HG03378 (cell line): ENCODE results near the gene LIPG.
"Not testable (repeated sequence)": the region's sequence is repeated elsewhere in the genome, so short reads cannot be mapped to it uniquely, and the experiment has no call there.

Source experiments
- ATAC-seq: cut with Tn5 transposase; IDR thresholded peaks from one replicate; pipeline ENCODE4 v1.9.1; 2021; ENCODE audit warnings: mild to moderate bottlenecking, moderate library complexity; ENCODE audit not compliant: unreplicated experiment

The LIPG gene

DNA sequence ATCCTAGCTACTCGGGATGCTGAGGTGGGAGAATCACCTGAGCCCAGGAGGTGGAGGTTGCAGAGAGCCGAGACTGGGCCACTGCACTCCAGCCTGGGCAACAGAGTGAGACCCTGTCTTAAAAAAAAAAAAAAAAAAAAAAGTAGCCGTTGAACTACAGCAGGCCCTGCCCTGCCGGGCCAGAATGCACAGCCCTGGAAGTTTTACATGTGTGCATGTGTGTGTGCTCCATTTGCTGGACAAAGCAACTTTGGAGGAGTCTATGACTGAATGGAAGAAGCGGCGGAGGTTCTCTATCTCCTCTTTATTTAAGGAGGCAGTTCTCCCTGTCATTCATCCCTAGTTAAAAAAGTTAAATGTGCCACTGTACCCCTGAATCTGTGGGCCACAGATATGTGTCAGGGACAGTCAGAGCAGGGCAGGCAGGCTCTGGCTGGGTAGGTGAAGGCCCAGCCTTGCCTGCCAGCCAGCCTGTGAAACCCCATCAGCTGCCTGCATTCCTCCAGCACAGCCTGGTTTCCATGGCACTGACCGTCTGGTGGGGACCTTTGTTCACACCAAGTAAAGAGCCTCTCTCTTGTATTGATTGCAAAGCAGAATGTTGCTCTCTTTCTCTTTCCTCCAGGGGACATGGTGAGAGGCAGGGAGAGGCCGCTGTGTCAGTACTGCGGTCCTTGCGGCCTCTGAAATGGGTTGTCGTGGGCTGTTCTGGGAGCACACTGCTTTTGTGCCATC lies 10.9 kb downstream of the LIPG start:
- no peak for ATAC-seq

DNA sequence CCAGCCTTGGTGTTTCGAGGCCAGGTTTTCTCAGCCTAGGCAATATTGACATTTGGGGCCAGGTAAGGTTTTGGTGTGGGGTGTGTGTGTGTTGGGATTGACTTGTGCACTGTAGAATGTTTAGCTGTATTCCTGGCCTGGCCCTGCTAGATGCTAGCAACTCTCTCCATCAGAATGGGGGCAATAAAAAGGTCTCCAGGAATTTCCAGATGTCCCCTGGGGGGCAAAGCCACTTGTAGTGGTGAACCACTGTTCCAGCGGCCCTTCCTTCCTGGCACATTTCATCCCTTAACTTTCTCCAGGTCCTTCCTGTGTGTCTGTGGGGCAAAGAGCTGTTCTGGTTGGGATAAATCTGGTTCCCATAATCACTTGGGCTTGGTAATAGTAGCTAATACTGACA lies 12.0 kb downstream of the LIPG start:
- ATAC-seq, result no peak

DNA sequence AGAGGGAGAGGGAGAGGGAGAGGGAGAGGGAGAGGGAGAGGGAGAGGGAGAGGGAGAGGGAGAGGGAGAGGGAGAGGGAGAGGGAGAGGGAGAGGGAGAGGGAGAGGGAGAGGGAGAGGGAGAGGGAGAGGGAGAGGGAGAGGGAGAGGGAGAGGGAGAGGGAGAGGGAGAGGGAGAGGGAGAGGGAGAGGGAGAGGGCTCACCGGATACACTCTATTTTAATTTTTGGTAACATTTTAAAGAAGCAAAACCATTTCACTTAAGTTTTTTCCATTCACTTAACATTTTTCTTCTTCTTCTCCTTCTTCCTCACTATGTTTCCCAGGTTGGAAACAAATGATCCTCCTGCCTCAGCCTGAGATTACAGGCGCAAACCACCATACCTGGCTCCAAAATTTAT lies 17.2 kb downstream of the LIPG start:
- not testable (repeated sequence) for ATAC-seq

DNA sequence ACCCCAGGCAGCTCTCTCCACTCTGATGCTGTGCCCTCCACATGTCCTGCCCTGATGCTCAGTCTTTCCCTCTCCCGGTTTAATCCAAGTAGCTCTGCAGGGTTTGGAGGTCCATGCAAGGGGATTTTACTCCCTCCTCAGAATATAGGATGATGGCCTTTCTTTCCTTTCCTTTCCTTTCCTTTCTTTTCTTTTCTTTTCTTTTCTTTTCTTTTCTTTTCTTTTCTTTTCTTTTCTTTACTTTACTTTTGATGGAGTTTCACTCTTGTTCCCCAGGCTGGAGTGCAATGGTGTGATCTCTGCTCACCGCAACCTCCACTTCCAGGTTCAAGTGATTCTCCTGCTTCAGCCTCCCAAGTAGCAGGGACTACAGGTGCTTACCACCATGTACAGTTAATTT lies 17.7 kb downstream of the LIPG start:
- ATAC-seq, result not testable (repeated sequence)

DNA sequence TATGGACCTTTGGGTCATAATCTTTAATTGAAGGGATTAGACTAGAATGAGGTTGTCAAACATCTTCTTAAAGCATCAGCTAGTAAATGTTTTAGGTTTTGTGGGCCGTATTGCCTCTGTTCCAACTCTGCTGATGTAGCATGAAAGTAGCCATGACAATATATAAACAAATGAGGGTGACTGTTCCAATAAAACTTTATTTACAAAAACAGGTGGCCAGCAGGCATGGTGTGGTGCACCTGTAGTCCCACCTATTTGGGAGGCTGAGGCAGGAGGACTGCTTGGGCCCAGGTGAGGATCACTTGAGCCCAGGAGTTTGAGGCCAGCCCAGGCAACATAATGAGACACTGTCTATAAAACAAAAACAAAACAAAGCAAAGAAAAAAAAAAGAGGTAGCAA lies 18.4 kb downstream of the LIPG start:
- no peak for ATAC-seq

DNA sequence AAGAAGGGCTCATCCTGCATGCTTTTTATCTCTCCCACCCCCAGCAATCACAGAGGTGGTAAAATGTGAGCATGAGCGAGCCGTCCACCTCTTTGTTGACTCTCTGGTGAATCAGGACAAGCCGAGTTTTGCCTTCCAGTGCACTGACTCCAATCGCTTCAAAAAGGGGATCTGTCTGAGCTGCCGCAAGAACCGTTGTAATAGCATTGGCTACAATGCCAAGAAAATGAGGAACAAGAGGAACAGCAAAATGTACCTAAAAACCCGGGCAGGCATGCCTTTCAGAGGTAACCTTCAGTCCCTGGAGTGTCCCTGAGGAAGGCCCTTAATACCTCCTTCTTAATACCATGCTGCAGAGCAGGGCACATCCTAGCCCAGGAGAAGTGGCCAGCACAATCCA lies 19.5 kb downstream of the LIPG start:
- ATAC-seq, result no peak

DNA sequence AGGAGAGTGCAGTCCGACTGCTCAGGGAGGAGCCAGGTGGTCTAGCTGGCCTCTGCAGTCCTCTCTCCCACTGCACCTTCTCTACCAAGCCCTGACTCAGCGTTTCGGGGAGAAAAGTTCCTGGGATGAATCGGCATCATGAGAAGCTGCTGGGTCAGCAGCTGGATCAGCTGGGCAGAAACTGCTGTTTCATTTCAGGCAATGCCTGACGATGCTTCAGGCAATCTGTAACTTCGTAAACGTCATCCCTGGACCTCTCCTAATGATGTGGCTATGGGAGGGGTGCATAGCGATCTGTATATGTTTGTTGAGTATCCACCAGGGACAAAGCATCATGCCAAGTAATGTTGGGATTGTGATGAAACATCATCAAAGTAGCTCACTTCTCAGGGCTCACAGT lies 20.7 kb downstream of the LIPG start:
- no peak for ATAC-seq

DNA sequence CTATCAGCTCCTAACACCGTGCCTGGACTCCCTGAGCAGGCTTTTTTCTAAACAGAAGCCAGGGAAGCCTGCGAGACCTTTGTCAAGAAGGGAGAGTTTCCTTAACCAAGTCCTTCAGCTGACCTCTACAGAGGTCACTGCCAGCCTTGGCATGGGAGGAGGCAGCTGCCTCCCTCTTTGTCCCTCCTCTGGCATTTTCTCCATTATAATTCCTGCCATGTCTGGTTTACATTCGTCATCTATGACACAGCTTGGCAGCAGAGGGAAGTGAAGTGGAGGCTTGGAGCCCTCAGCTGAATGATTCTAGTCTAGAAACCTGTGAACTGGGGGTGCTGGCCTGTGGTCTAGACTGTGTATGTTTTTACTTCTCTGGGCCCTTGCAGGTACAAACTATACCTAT lies 22.5 kb downstream of the LIPG start:
- ATAC-seq, result no peak

DNA sequence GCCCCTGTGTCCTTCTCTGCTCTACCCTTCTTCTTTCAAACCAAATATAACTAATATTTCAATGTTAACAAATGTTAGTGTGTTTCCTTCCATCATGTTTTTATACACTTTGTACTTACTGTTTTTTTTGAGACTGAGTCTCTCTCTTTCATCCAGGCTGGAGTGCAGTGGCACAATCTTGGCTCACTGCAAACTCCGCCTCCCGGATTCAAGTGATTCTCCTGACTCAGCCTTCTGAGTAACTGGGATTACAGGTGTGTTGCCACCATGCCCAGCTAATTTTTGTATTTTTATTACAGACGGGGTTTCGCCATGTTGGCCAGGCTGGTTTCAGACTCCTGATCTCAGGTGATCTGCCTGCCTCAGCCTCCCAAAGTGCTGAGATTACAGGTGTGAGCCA lies 23.1 kb downstream of the LIPG start:
- not testable (repeated sequence) for ATAC-seq

DNA sequence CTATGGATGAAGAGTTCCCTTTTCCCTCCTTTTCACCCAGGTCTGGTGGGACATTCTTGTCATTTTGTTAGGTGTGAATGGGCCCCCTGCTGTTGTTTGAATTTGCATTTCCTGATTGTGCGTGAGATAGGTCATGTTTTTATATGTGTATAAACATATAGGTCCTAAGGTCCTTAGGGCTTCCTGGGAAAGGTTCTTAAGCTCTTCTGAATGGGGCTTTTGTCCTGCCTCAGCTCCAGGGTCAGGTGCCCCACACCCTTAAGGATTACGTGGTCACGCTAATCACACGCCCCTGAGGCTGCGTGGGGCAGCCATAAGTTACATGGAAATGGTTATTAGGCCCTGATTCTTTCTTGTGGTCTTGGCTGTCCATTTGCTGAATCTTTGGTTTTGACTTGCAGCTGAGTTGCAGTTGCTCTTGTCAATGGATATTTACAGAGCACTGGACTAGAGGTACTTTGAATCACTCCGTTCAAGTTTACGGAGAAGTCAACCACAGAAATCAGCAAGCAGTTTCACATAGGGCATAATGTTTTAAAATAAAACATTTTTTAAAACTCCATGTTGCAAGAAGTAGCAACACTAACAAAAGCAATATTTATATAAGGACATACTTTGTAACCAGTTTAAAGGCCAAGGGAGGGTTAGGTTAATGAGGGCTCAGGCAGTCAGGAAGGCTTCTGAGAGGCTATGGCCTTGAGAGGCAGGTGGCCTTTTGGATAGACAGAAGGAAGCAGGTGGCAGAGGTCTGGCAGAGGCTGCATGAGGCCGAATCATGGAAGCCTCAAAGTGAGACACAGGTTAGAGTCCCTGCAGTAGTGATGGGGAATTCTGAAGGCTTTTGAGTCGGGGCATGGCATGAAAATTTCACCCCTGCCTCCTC lies 24.2 kb downstream of the LIPG start:
- ATAC-seq, result no peak

DNA sequence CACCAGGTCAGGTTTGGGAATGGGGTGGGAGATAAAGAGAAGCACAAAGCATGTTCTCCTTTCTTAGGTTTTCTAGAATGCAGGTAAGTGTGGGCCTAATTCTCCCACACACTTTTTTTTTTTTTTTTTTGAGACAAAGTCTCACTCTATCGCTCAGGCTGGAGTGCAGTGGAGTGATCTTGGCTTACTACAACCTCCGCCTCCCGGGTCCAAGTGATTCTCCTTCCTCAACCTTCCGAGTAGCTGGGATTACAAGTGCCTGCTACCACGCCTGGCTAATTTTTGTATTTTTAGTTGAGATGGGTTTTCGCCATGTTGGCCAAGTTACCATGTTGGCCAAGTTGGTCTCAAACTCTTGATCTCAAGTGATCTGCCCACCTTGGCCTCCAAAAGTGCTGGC lies 26.3 kb downstream of the LIPG start:
- ATAC-seq, result no peak

DNA sequence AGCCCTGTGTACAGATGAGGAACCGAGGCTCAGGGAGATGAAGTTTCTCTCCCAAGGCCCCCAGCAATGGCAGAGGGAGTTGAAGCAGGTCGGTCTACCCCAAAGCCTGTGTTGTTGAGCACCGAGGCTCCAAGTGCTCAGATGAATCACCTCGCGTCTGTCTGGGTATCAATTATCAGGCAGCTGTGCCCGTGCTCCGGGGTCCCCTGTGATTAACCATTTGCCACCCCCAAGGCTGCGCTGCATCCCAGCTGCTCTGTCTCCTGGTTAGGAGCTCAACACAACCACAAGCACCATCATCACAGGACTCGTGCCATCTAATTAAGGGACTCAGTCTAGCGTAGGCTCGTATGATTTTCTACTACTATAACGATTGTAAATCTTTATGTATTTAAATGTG lies 27.1 kb downstream of the LIPG start:
- ATAC-seq, result no peak

DNA sequence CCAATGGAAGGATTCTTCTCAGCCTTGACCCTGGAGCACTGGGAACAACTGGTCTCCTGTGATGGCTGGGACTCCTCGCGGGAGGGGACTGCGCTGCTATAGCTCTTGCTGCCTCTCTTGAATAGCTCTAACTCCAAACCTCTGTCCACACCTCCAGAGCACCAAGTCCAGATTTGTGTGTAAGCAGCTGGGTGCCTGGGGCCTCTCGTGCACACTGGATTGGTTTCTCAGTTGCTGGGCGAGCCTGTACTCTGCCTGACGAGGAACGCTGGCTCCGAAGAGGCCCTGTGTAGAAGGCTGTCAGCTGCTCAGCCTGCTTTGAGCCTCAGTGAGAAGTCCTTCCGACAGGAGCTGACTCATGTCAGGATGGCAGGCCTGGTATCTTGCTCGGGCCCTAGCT lies 28.8 kb downstream of the LIPG start:
- ATAC-seq, result no peak

DNA sequence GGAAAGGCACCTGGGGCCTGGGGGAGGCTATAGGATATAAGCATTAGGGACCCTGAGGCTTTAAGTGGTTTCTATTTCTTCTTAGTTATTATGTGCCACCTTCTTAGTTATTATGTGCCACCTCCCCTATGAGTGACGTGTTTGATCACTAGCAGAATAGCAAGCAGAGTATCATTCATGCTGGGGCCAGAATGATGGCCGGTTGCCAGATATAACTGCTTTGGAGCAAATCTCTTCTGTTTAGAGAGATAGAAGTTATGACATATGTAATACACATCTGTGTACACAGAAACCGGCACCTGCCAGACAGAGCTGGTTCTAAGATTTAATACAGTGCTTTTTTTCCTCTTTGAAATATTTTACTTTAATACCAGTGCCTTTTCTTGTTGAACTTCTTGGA lies 29.4 kb downstream of the LIPG start:
- ATAC-seq, result no peak

DNA sequence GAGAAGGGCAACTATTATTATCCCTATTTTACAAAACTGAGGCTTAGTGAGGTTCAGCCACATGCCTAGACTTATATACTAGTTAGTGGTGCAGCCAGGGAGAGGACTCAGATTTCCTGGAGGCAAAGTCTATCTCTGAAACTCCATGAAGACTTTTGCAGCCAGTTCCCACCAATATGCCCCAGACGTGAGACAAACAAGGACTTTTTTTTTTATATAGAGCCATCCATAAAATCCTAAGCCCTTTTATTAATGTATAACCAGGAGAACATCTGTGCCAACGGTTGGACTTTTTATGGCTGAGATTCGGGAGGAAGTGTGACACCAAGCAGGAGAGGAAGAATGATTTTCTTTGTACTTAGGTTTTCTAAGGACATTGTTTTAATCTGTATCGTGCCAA lies 29.9 kb downstream of the LIPG start:
- ATAC-seq, result no peak

DNA sequence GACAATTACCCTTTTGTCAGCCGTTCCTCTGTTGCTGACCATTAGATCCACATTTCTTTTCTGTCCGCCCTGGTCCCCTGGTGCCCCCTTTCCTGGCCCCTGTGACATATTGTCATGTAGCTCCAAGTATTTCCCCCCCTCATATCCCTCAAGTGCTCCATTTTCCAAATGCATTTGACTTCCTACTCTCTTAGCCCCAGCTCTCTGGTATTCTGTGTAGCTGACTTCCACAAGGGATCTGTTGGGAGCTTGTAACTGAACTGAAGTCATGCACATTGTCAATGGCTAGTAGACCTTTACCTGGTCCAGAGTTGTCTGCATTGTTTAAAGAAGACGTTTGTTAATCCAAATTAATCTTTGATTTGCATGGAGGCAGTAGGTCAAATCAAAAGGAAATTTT lies 34.8 kb downstream of the LIPG start:
- ATAC-seq, result no peak

DNA sequence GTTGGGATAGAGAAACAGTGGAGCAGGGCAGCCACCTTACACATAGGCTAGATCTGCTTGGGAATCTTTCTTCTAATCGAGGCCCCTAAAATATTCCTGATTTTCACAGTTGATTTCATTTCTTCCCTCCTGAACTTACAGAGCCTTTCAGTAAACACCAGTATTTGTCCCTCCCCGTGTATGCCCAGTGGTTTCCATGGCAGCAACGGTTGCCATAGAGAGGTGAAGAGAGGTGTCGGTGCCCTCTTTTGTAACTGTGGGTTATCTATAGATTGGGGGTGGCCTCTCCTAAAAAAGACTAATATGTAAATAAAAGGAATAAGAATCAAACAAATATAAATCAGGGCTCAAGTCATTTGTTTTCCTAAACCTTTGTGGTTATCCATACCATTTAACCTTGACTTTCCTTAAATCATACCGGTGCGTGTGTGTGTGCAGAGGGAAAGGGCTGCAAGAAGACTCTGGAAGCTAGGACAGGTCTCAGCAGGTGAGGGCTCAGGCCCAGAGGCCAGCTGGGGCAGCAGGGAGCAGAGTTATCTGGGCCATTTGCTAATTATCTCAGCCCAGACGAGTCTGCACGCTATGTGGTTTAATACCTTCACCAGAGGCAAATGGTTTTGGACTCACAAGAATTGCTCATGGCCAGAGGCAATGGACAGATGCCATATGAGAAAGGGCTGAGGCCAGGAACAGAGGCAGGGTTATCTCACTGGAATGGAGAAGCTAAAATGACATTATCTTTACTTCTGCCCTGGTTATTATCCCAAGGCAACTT lies 35.5 kb downstream of the LIPG start:
- ATAC-seq, result no peak

DNA sequence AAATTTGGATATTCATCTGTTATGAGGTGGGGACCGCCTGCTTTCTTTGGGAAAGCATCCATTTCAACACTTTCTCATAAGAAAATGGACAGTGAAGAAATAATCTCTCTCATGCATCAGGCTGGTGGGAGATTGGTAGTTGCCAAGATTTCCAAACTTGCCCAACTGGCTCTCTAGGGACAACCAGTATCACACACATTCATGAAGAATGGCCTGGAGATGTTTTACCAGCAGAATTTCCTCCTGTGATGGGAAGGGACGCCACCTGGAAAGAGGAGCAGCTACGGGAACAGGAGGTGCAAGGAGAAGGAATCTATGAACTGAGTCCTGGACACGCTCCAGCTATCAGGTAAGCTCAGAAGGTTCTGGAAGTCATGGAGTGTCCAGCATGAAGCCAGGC lies 39.4 kb downstream of the LIPG start:
- no peak for ATAC-seq

DNA sequence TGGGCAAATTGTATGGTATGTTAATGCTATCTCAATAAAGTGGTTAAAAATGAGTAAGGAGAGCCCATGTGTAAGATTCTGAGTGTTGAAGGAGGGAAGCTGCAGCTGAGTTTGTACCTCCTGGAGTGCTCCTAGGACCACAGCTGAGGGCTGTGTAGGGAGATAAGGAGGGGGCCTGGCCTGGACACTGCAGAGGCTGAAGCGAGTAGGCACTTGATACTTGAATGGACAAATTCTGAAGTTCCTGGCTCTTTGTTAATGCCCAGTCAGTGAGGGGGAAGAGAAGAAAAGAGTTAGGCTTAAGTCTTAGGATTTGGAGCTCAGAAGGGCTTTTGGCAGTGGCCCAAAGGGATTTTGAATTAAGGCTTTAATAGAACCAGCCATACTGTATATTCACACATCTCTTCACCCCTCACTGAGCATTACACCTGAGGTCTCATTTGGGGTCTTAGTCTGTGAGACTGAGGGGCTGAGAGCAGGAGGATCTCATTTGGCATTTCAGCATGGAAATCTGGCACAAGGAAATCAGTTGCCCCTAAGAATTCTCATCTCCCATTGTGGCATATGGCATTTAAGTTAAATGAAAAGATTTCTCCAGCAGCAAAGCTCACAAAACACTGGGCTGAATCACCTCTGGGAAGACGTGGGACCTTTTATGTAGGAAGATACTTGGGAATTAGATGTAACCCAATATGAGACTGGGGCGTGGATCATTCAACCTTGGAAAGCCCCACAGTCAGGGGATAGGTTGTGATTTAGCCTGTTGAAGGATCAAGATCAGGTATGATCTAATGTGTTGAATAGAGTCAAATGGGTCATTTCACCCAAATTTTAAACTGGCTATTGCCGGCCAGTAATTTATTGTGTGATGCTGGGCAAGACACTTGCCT lies 46.8 kb downstream of the LIPG start:
- ATAC-seq, result no peak

DNA sequence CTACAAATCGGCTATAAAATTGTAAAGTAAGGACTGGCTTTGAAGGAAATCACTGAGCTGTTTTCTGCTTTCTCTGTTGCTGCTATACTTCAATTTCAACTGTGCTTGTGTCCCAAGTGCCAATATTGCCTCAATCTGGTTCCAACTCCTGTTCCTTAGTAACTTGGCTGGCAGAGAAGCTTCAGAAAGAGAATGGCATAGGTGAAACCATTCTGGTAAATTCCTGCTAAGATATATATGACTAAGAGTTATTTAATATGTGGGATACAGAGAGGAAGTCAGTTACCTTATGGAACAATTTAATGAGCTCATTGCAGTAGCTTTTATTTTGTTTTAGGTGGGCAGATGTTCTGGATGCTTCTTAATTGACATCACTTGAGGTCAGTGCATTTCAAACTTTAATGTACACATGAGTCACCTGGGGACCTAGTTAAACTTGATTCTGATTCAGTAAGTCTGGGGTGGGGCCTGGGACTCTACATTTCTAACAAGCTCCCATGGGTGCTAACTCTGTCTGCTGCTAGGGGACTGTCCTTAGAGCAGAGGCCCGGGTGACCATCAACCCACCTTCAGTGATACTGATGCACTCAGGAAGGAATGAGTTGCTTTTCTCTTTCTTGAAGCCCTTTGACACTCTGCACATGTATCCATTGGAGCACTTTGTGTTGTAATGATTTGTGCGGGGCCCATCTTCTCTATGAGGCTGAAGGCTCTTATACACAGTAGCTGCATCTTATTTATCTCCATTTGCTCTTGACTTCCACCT lies 47.6 kb downstream of the LIPG start:
- ATAC-seq, result no peak
